Caco-2 (cell line): ENCODE data around the gene HOXB6. TPM values are rescaled to one million over a fixed set of nuclear protein-coding genes. Genes with fewer than 3 reads are reported as not detected.

Source experiments
- BruUV-seq: library from RNA; stranded (reverse); fragments of 400-500 nt; replicated peaks from 2 replicates; lab custom pipeline; 2021; lab: Mats Ljungman, UMichigan
- CTCF ChIA-PET: fragments of 300-600 bp; sonication (Branson Sonifier 250); formaldehyde crosslinking; loops from one replicate; lab custom pipeline; 2022; ENCODE audit warnings: antibody characterized with exemption; lab: Charles Lee
- POLR2A ChIA-PET: fragments of 300-600 bp; sonication (Branson Sonifier 250); formaldehyde crosslinking; loops from one replicate; lab custom pipeline; 2022; ENCODE audit warnings: antibody characterized with exemption; lab: Charles Lee
- DNase-seq, 2 experiments: peaks; one replicate each; pipeline versions ENCODE4 v3.0.0 to v3.0.0-alpha.2; 2020 to 2022
- H3K27me3 ChIP-seq: replicated peaks from 2 replicates; pipeline ENCODE4 v1.6.0; 2011; ENCODE audit warnings: low read length; ENCODE audit not compliant: control insufficient read depth, insufficient read depth
- H3K36me3 ChIP-seq: 2 replicates; pipeline ENCODE4 v1.5.1; 2011; ENCODE audit warnings: low read length; ENCODE audit not compliant: control insufficient read depth, insufficient read depth
- H3K4me1 ChIP-seq: fragments of 250-450 bp; sonication (Bioruptor Pico); 2 replicates; pipeline ENCODE4 v1.5.1; 2020; ENCODE audit warnings: mild to moderate bottlenecking
- H3K4me3 ChIP-seq: 2 replicates; pipeline ENCODE4 v1.5.1; 2011; ENCODE audit warnings: low read depth, mild to moderate bottlenecking, control low read depth, low read length
- H3K9me3 ChIP-seq: fragments of 250-450 bp; sonication (Bioruptor Pico); 2 replicates; pipeline ENCODE4 v1.5.1; 2020; ENCODE audit warnings: mild to moderate bottlenecking, moderate library complexity
- H3K27ac Mint-ChIP-seq: one replicate; pipeline ENCODE4 v1.8.0; 2022; ENCODE audit warnings: mixed read lengths; ENCODE audit not compliant: unreplicated experiment
- H3K27me3 Mint-ChIP-seq: one replicate; pipeline ENCODE4 v1.8.0; 2022; ENCODE audit warnings: mixed read lengths; ENCODE audit not compliant: insufficient read depth, unreplicated experiment
- H3K36me3 Mint-ChIP-seq: one replicate; pipeline ENCODE4 v1.8.0; 2022; ENCODE audit warnings: mild to moderate bottlenecking, mixed read lengths; ENCODE audit not compliant: insufficient read depth, unreplicated experiment
- H3K4me1 Mint-ChIP-seq: one replicate; pipeline ENCODE4 v1.8.0; 2022; ENCODE audit warnings: low read depth, mixed read lengths; ENCODE audit not compliant: unreplicated experiment
- H3K4me3 Mint-ChIP-seq: one replicate; pipeline ENCODE4 v1.8.0; 2022; ENCODE audit warnings: mild to moderate bottlenecking, moderate library complexity, mixed read lengths; ENCODE audit not compliant: unreplicated experiment
- H3K9me3 Mint-ChIP-seq: one replicate; pipeline ENCODE4 v1.8.0; 2022; ENCODE audit warnings: mixed read lengths; ENCODE audit not compliant: unreplicated experiment
- intact Hi-C: fragments of 100-400 bp; cut with micrococcal nuclease; formaldehyde crosslinking; loops from one replicate; pipeline ENCODE4 v1.10.0; 2022; ENCODE audit not compliant: unreplicated experiment
- total RNA-seq: library from RNA; stranded (reverse); gene quantifications from 2 replicates; pipeline ENCODE4 v1.2.3, GENCODE V29; 2022
- TF ChIP-seq, protein P1 (sequence below), 2 experiments: fragments of 200-600 bp in 1 of 2; IDR thresholded peaks; 1 replicate in 1 of 2; 2 replicates in 1 of 2; pipeline versions ENCODE4 v1.5.1 to v1.8.0; 2011 to 2022; ENCODE audit warnings: antibody characterized with exemption in 1 of 2, control low read depth in 1 of 2, inconsistent platforms in 1 of 2, low read depth in 1 of 2, low read length in 1 of 2, mild to moderate bottlenecking in 1 of 2, moderate library complexity in 1 of 2; ENCODE audit not compliant: insufficient read depth in 1 of 2, severe bottlenecking in 1 of 2, unreplicated experiment in 1 of 2

The HOXB6 gene
- total RNA-seq, 1 experiment from 2014 or later = 1.9 TPM

DNA sequence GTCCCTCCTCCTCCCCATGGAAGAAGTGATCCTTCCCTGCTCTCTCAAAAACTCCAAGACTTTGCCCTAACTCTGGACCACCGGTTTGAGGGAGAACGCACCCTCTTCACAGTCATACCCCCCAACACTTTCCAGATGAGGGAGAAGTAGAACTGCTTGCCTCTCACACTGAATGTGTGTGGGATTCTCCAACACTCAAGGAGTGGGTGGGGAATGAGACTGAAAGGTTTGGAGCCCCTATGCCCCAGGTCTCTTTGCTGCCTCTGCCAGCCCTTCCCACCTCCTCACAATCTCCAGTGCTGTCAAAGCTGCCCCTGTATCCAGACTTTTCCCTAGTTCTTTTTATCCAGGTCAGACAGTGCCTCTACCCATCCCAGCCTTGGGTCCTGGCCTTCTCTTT, 38.1 kb downstream of the HOXB6 start:
- Mint-ChIP-seq H3K9me3 (no peaks in the 10 kb centered on the region), H3K4me1 (no peaks in the 10 kb centered on the region), H3K36me3 (no peaks in the 10 kb centered on the region), H3K27ac (no peak overlapping the region), H3K27me3 (no peaks in the 10 kb centered on the region), H3K4me3 (no peak overlapping the region)
- Histone ChIP-seq H3K27me3 (no peaks in the 10 kb centered on the region), H3K9me3 (no peaks in the 10 kb centered on the region), H3K4me1 (peaks cover 17% of the 10 kb centered on the region), H3K4me3 (no peak overlapping the region), H3K36me3 (no peaks in the 10 kb centered on the region)
- TF ChIP-seq, protein P1, sequence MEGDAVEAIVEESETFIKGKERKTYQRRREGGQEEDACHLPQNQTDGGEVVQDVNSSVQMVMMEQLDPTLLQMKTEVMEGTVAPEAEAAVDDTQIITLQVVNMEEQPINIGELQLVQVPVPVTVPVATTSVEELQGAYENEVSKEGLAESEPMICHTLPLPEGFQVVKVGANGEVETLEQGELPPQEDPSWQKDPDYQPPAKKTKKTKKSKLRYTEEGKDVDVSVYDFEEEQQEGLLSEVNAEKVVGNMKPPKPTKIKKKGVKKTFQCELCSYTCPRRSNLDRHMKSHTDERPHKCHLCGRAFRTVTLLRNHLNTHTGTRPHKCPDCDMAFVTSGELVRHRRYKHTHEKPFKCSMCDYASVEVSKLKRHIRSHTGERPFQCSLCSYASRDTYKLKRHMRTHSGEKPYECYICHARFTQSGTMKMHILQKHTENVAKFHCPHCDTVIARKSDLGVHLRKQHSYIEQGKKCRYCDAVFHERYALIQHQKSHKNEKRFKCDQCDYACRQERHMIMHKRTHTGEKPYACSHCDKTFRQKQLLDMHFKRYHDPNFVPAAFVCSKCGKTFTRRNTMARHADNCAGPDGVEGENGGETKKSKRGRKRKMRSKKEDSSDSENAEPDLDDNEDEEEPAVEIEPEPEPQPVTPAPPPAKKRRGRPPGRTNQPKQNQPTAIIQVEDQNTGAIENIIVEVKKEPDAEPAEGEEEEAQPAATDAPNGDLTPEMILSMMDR (IDR thresholded peaks at IDR 0.05; ENCODE audit: insufficient read depth in 1 of 2, low read depth in 1 of 2, low read length in 1 of 2, severe bottlenecking in 1 of 2, unreplicated experiment in 1 of 2) = no peak
- no TSS peak for BruUV-seq
- DNase-seq = no peak
- CTCF ChIA-PET = interaction anchor here (0.6 kb wide), 1 partner anchor 153 kb away, joined by 3 read pairs; no protein-coding TSS in a partner anchor
- POLR2A ChIA-PET = no interaction called here
- intact Hi-C loops = no loop called here

DNA sequence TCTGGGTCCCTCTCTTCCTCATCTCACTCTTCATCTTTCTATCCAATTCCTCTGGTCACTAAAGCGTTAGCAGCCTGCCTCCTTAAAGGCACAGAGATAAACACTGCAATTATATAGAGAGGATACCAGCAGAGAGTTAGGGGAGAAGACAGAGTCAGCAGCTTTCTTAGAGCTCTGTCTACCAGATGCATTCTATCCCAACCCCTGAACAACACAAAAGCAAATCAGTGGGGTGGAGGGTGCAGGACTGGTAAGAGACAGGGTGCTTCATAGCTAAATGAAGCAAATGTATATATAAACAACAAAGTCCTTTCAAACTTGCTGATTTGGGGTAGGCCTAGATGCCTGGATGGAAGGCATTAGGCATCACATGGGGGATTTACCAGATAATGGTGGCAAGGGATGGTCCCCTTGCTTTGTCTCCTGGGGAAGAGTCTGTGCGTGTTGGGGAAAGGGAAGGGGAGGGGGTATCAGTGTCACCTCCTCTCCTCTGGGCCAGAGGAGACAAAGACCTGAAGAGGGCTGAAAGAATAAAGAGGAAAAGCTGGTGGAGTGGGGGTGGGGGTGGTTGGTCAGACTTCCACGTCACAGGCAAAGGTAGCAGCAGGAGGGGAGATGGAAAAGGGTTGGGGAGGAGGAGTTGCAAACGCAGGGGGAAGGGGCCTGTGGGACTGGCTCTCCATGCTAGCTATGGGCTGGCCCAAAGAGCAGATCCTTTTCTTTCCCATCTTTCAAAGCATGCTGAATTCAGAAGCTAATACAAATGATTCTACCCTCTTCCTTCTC, 38.7 kb downstream of the HOXB6 start:
- Mint-ChIP-seq H3K9me3 (no peaks in the 10 kb centered on the region), H3K27ac (no peak overlapping the region), H3K4me3 (no peak overlapping the region), H3K27me3 (no peaks in the 10 kb centered on the region), H3K36me3 (no peaks in the 10 kb centered on the region), H3K4me1 (no peaks in the 10 kb centered on the region)
- H3K36me3 ChIP-seq = no peaks in the 10 kb centered on the region
- no TSS peak for BruUV-seq
- intact Hi-C loops = no loop called here
- no peak for DNase-seq
- CTCF ChIA-PET = interaction anchor here (0.6 kb wide), 1 partner anchor 153 kb away, joined by 3 read pairs; no protein-coding TSS in a partner anchor
- TF ChIP-seq, protein P1 (IDR thresholded peaks at IDR 0.05; ENCODE audit: insufficient read depth in 1 of 2, low read depth in 1 of 2, low read length in 1 of 2, severe bottlenecking in 1 of 2, unreplicated experiment in 1 of 2) = no peak
- H3K4me3 ChIP-seq = no peak overlapping the region
- peaks cover 17% of the 10 kb centered on the region for H3K4me1 ChIP-seq
- H3K9me3 ChIP-seq = no peaks in the 10 kb centered on the region
- POLR2A ChIA-PET = no interaction called here
- no peaks in the 10 kb centered on the region for H3K27me3 ChIP-seq

DNA sequence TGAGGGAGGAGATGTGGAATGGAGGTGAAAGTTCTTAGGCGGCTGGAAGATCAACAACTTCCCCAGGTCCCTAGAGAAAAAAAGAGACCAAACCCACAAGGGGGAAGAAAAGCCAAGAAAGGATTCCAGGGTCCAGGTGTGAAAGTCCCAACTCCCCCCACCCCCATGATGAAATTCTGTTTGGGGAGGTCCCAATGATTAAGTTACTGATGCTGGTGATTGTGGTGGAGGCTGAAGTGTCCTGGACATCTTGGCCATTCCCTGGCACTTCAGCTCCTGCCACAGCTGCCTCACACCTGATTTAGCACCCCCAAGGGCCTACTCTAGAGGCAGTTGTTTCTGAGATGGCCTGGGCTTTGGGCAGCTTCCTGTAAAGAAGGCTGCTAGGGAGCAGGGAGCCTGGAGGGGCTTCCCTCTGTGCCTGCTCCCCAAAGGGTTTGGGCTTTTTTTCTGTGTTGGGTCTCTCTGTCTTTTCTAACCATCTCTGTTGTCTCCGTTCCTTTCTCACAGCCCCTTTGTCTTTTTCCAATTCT, 39.7 kb downstream of the HOXB6 start:
- intact Hi-C loops = no loop called here
- no peak overlapping the region for H3K4me3 Mint-ChIP-seq
- no peaks in the 10 kb centered on the region for H3K36me3 Mint-ChIP-seq
- CTCF ChIA-PET = interaction anchor here (1.0 kb wide), 2 partner anchors 9 to 61 kb away, joined by 3 to 5 read pairs; no protein-coding TSS in a partner anchor
- DNase-seq = no peak
- no peaks in the 10 kb centered on the region for H3K27me3 ChIP-seq
- peaks cover 12% of the 10 kb centered on the region; the same call in 1 of the 2 replicates for H3K4me1 ChIP-seq
- H3K27ac Mint-ChIP-seq = no peak overlapping the region
- H3K4me3 ChIP-seq = no peak overlapping the region
- H3K36me3 ChIP-seq = no peaks in the 10 kb centered on the region
- H3K4me1 Mint-ChIP-seq = no peaks in the 10 kb centered on the region
- no peaks in the 10 kb centered on the region for H3K9me3 Mint-ChIP-seq
- no peaks in the 10 kb centered on the region for H3K27me3 Mint-ChIP-seq
- POLR2A ChIA-PET = no interaction called here
- no peaks in the 10 kb centered on the region for H3K9me3 ChIP-seq
- TF ChIP-seq, protein P1 (IDR thresholded peaks at IDR 0.05; ENCODE audit: insufficient read depth in 1 of 2, low read depth in 1 of 2, low read length in 1 of 2, severe bottlenecking in 1 of 2, unreplicated experiment in 1 of 2) = no peak
- no TSS peak for BruUV-seq
